ENCODE results near the gene GPC3. TPM values are rescaled to one million over a fixed set of nuclear protein-coding genes. Genes with fewer than 3 reads are reported as not detected.

The GPC3 gene
- total RNA-seq, 3 donors from 2014 or later (not counting 1 experiment from before 2014, with no cell fraction given), result not detected

GRCh38 chrX:133854290-133854689, 131.1 kb downstream of the GPC3 start:
- Mint-ChIP-seq H3K36me3 (no peaks in the 10 kb centered on the region), H3K27me3 (ENCODE audit: low read depth in 2 of 2) (peaks cover 5 to 19% of the 10 kb centered on the region in 2 donors), H3K4me1 (no peaks in the 10 kb centered on the region), H3K27ac (no peak overlapping the region), H3K4me3 (no peak overlapping the region), H3K9me3 (no peaks in the 10 kb centered on the region)
- intact Hi-C loops (cut with micrococcal nuclease), result no loop called here
- Histone ChIP-seq H3K27me3 (ENCODE audit: control insufficient read depth, insufficient read depth, low read length) (no peaks in the 10 kb centered on the region), H3K4me1 (ENCODE audit: control insufficient read depth, insufficient read depth, low read length) (no peaks in the 10 kb centered on the region), H3K36me3 (ENCODE audit: control insufficient read depth, insufficient read depth, low read length) (no peaks in the 10 kb centered on the region), H3K27ac (ENCODE audit: low read length) (no peak overlapping the region), H3K4me3 (ENCODE audit: low read length) (no peak overlapping the region), H3K9me3 (ENCODE audit: control insufficient read depth, insufficient read depth, low read length) (no peaks in the 10 kb centered on the region)
- DNase-seq (no peak), ATAC-seq (no peak)
- WGBS (ENCODE audit: insufficient coverage), result 100% methylated on average over 1 of the region's 2 CpGs
- no peak for TF ChIP-seq CTCF (IDR thresholded peaks at IDR 0.05)

DNA sequence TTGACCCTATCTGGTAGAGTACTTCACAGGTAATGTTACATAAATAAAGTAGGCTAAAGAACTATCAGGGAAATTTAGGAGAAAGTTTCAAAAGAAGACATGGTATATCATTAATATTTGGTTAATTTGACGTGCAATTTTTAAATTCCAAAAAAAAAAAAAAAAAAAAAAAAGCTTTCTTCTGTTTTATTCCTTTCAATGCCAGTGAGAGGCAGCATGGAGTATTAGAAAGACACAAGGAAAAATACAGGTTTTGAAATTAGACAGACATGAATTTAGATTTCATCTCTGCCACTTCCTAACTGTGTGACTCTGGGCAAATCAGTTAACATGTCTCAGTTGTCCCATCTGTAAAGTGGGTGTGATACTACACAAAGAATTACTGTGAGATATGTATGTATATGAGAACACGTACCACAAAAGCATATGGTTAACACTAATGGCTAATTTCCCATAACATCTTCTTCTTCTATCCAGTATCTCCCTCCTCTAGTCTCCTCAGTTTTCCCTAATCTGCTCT, 132.5 kb downstream of the GPC3 start:
- Histone ChIP-seq H3K4me3 (ENCODE audit: low read length) (no peak overlapping the region), H3K27ac (ENCODE audit: low read length) (no peak overlapping the region), H3K9me3 (ENCODE audit: control insufficient read depth, insufficient read depth, low read length) (no peaks in the 10 kb centered on the region), H3K27me3 (ENCODE audit: control insufficient read depth, insufficient read depth, low read length) (no peaks in the 10 kb centered on the region), H3K36me3 (ENCODE audit: control insufficient read depth, insufficient read depth, low read length) (no peaks in the 10 kb centered on the region), H3K4me1 (ENCODE audit: control insufficient read depth, insufficient read depth, low read length) (no peaks in the 10 kb centered on the region)
- H3K27ac Mint-ChIP-seq, result no peak overlapping the region
- H3K4me1 Mint-ChIP-seq, result no peaks in the 10 kb centered on the region
- DNase-seq (no peak), ATAC-seq (no peak)
- intact Hi-C loops (cut with micrococcal nuclease), result no loop called here
- H3K27me3 Mint-ChIP-seq (ENCODE audit: low read depth in 2 of 2), result peaks cover 5 to 22% of the 10 kb centered on the region in 2 donors
- TF ChIP-seq CTCF (IDR thresholded peaks at IDR 0.05), result no peak
- 83% methylated on average over 1 of the region's 2 CpGs for WGBS (ENCODE audit: insufficient coverage)
- H3K9me3 Mint-ChIP-seq, result no peaks in the 10 kb centered on the region
- no peak overlapping the region for H3K4me3 Mint-ChIP-seq
- no peaks in the 10 kb centered on the region for H3K36me3 Mint-ChIP-seq

DNA sequence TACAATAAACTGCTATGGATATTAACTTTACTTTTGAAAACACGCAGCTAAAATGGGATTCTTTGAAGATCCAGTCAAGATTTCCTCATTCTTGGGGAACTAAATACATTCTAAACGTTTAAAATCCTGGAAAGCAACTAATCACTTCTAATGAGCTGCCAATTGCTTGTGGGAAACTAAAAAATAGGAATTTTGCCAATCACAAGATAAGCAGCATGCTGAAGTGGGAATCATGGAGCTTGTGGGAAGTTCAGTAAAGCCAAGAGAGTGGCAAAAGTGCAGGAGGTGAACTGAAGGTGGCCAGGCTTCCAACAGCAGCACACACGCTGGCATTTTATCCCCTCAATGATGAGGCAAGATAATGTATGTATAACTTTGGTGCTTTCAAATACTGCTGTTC, 133.0 kb downstream of the GPC3 start:
- H3K27ac Mint-ChIP-seq, result no peak overlapping the region
- no peaks in the 10 kb centered on the region for H3K4me1 Mint-ChIP-seq
- TF ChIP-seq CTCF (IDR thresholded peaks at IDR 0.05), result no peak
- 67% methylated on average over 1 of the region's 3 CpGs for WGBS (ENCODE audit: insufficient coverage)
- peaks cover 5 to 22% of the 10 kb centered on the region in 2 donors for H3K27me3 Mint-ChIP-seq (ENCODE audit: low read depth in 2 of 2)
- intact Hi-C loops (cut with micrococcal nuclease), result no loop called here
- no peak for ATAC-seq
- H3K27me3 ChIP-seq (ENCODE audit: control insufficient read depth, insufficient read depth, low read length), result no peaks in the 10 kb centered on the region
- no peak for DNase-seq
- H3K27ac ChIP-seq (ENCODE audit: low read length), result no peak overlapping the region
- no peak overlapping the region for H3K4me3 Mint-ChIP-seq
- no peaks in the 10 kb centered on the region for H3K4me1 ChIP-seq (ENCODE audit: control insufficient read depth, insufficient read depth, low read length)
- no peak overlapping the region for H3K4me3 ChIP-seq (ENCODE audit: low read length)
- no peaks in the 10 kb centered on the region for H3K9me3 ChIP-seq (ENCODE audit: control insufficient read depth, insufficient read depth, low read length)
- no peaks in the 10 kb centered on the region for H3K9me3 Mint-ChIP-seq
- H3K36me3 Mint-ChIP-seq, result no peaks in the 10 kb centered on the region
- no peaks in the 10 kb centered on the region for H3K36me3 ChIP-seq (ENCODE audit: control insufficient read depth, insufficient read depth, low read length)

DNA sequence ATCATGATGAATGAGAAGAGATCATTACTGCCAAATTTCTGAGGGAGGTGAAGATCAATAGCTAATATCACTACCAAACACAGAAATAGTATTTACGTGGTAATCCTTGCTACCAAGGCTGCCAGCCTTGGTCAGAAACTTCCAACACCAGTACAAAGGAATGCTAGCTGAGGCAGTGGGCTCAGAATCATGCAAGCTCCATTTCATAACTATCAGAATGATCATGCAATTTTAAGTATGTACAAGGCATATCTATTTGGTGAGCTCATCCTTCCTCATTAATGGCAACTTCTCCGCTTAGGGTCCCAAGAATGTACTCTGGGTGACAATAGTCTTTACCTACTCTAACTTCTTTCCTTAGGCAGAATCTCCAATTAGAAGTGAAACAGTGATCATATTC, 135.0 kb downstream of the GPC3 start:
- Mint-ChIP-seq H3K4me3 (no peak overlapping the region), H3K27me3 (ENCODE audit: low read depth in 2 of 2) (peaks cover 5 to 17% of the 10 kb centered on the region in 2 donors)
- ATAC-seq, result no peak

More for the DNA sequence above, 135.0 kb downstream of the GPC3 start:
- intact Hi-C loops (cut with micrococcal nuclease), result no loop called here
- no peaks in the 10 kb centered on the region for H3K27me3 ChIP-seq (ENCODE audit: control insufficient read depth, insufficient read depth, low read length)
- no peak for TF ChIP-seq CTCF (IDR thresholded peaks at IDR 0.05)
- 100% methylated on average over 2 of the region's 2 CpGs for WGBS (ENCODE audit: insufficient coverage)
- H3K4me3 ChIP-seq (ENCODE audit: low read length), result no peak overlapping the region
- H3K9me3 Mint-ChIP-seq, result no peaks in the 10 kb centered on the region
- H3K27ac Mint-ChIP-seq, result no peak overlapping the region
- H3K27ac ChIP-seq (ENCODE audit: low read length), result no peak overlapping the region
- H3K36me3 Mint-ChIP-seq, result no peaks in the 10 kb centered on the region
- DNase-seq, result no peak
- no peaks in the 10 kb centered on the region for H3K4me1 ChIP-seq (ENCODE audit: control insufficient read depth, insufficient read depth, low read length)
- H3K36me3 ChIP-seq (ENCODE audit: control insufficient read depth, insufficient read depth, low read length), result no peaks in the 10 kb centered on the region
- no peaks in the 10 kb centered on the region for H3K9me3 ChIP-seq (ENCODE audit: control insufficient read depth, insufficient read depth, low read length)
- no peaks in the 10 kb centered on the region for H3K4me1 Mint-ChIP-seq

Data from natural killer cell (primary cell).